Endothelial cell of umbilical vein (primary cell): Measurements from ENCODE around the gene CFAP161. TPM values are rescaled to one million over a fixed set of nuclear protein-coding genes. Genes with fewer than 3 reads are reported as not detected.

ENCODE experiments used
- BruUV-seq: library from RNA; stranded (reverse); fragments of 400-500 nt; replicated peaks from 2 replicates; lab custom pipeline; 2021; lab: Mats Ljungman, UMichigan
- CTCF ChIA-PET: fragments of 300-600, 350-600 bp; sonication (Branson Sonifier 250); formaldehyde crosslinking; loops from one replicate; lab custom pipeline; 2021; ENCODE audit warnings: antibody characterized with exemption, inconsistent platforms; lab: Charles Lee
- POLR2A ChIA-PET: fragments of 300-600, 350-600 bp; sonication (Branson Sonifier 250); formaldehyde crosslinking; loops from one replicate; lab custom pipeline; 2021; ENCODE audit warnings: antibody characterized with exemption, inconsistent platforms; lab: Charles Lee
- DNase-seq: peaks from one replicate; pipeline ENCODE4 v3.0.0-alpha.2; 2011; ENCODE audit warnings: low read depth, low spot score
- FAIRE-seq: peaks from 2 replicates; lab custom pipeline; 2011; peaks lifted over from hg19 to GRCh38; lab: Jason Lieb, UNC
- H2AFZ ChIP-seq: 2 replicates; pipeline ENCODE4 v1.6.0; 2012; ENCODE audit warnings: low read depth, low read length, control low read depth, inconsistent platforms
- H3K27ac ChIP-seq: 2 replicates; pipeline ENCODE4 v1.5.1; 2011; ENCODE audit warnings: low read depth, mild to moderate bottlenecking, control low read depth, low read length, moderate library complexity; ENCODE audit not compliant: insufficient read depth
- H3K27me3 ChIP-seq, 2 experiments: 2 replicates each; pipeline versions ENCODE4 v1.6.0 to v1.6.1; 2011; ENCODE audit warnings: low read length in 2 of 2, mixed read lengths in 1 of 2; ENCODE audit not compliant: control insufficient read depth in 2 of 2, insufficient read depth in 2 of 2
- H3K36me3 ChIP-seq, 2 experiments: 2 replicates in 1 of 2; 3 replicates in 1 of 2; pipeline ENCODE4 v1.5.1; 2011; ENCODE audit warnings: low read length in 2 of 2, mild to moderate bottlenecking in 1 of 2, moderate library complexity in 1 of 2; ENCODE audit not compliant: control insufficient read depth in 2 of 2, insufficient read depth in 2 of 2; ENCODE audit errors: extremely low read depth in 1 of 2
- H3K4me1 ChIP-seq: 3 replicates; pipeline ENCODE4 v1.5.1; 2011; ENCODE audit warnings: mild to moderate bottlenecking, low read length; ENCODE audit not compliant: control insufficient read depth, insufficient read depth; ENCODE audit errors: extremely low read depth
- H3K4me2 ChIP-seq: 2 replicates; pipeline ENCODE4 v1.6.1; 2011; ENCODE audit warnings: low read length, control low read depth, mixed read lengths; ENCODE audit not compliant: insufficient read depth
- H3K4me3 ChIP-seq, 3 experiments: fragments of 200-600 bp in 1 of 3; sonication (generic), shearing (Covaris generic) in 1 of 3; replicated peaks in 1 of 3; 2 replicates each; pipeline ENCODE4 v1.5.1; 2011 to 2016; ENCODE audit warnings: control low read depth in 3 of 3, low read length in 3 of 3, mild to moderate bottlenecking in 2 of 3, inconsistent platforms in 1 of 3, low read depth in 1 of 3, moderate library complexity in 1 of 3; ENCODE audit not compliant: insufficient read depth in 1 of 3
- H3K79me2 ChIP-seq: 2 replicates; pipeline ENCODE4 v1.6.0; 2012; ENCODE audit warnings: low read length, inconsistent platforms; ENCODE audit not compliant: control insufficient read depth, insufficient read depth
- H3K9ac ChIP-seq: replicated peaks from 2 replicates; pipeline ENCODE3; 2011; ENCODE audit warnings: low read length, control low read depth; ENCODE audit not compliant: insufficient read depth; ENCODE audit errors: extremely low read depth
- H3K9me1 ChIP-seq: replicated peaks from 3 replicates; pipeline ENCODE4 v1.6.0; 2011; ENCODE audit warnings: mild to moderate bottlenecking, low read length; ENCODE audit not compliant: control insufficient read depth, insufficient read depth; ENCODE audit errors: extremely low read depth
- H3K9me3 ChIP-seq: replicated peaks from 2 replicates; pipeline ENCODE4 v1.5.1; 2012; ENCODE audit warnings: low read length, inconsistent platforms; ENCODE audit not compliant: control insufficient read depth, insufficient read depth
- H4K20me1 ChIP-seq: replicated peaks from 2 replicates; pipeline ENCODE3; 2011; ENCODE audit warnings: mild to moderate bottlenecking, low read length; ENCODE audit not compliant: control insufficient read depth, insufficient read depth; ENCODE audit errors: extremely low read depth
- CTCF ChIP-seq, 2 donors: IDR thresholded peaks; 1 replicate in 1 of 2; 2 replicates in 1 of 2; pipeline ENCODE4 v1.5.1; 2011; ENCODE audit warnings: low read length in 2 of 2, mild to moderate bottlenecking in 2 of 2, moderate library complexity in 2 of 2, control low read depth in 1 of 2, inconsistent platforms in 1 of 2, low read depth in 1 of 2; ENCODE audit not compliant: insufficient read depth in 1 of 2; ENCODE audit errors: extremely low read depth in 1 of 2
- EZH2 ChIP-seq: IDR thresholded peaks from 2 replicates; pipeline ENCODE4 v1.6.1; 2012; ENCODE audit warnings: borderline replicate concordance, low read depth, mild to moderate bottlenecking, moderate library complexity, low read length, inconsistent platforms; ENCODE audit not compliant: severe bottlenecking
- FOS ChIP-seq: IDR thresholded peaks from 2 replicates; pipeline ENCODE4 v1.6.1; 2011; ENCODE audit warnings: mild to moderate bottlenecking, low read length, moderate library complexity, borderline replicate concordance; ENCODE audit not compliant: insufficient read depth
- GATA2 ChIP-seq: IDR thresholded peaks from 2 replicates; pipeline ENCODE4 v1.7.0; 2011; ENCODE audit warnings: low read depth, mild to moderate bottlenecking, moderate library complexity, mixed read lengths, low read length; ENCODE audit not compliant: insufficient read length, insufficient read depth
- JUN ChIP-seq: IDR thresholded peaks from 2 replicates; pipeline ENCODE4 v1.6.1; 2011; ENCODE audit warnings: borderline replicate concordance, low read depth; ENCODE audit not compliant: insufficient read length, insufficient read depth
- MAX ChIP-seq: IDR thresholded peaks from 2 replicates; pipeline ENCODE4 v1.6.1; 2011; ENCODE audit not compliant: insufficient read depth, insufficient read length
- MYC ChIP-seq: IDR thresholded peaks from one replicate; pipeline ENCODE4 v1.6.1; 2011; ENCODE audit warnings: mild to moderate bottlenecking, low read depth, low read length
- POLR2A ChIP-seq: IDR thresholded peaks from 2 replicates; pipeline ENCODE4 v1.6.1; 2012; ENCODE audit warnings: low read depth, mild to moderate bottlenecking, control low read depth, low read length
- POLR2AphosphoS5 ChIP-seq: IDR thresholded peaks from 2 replicates; pipeline ENCODE4 v1.6.1; 2012; ENCODE audit warnings: low read depth, mild to moderate bottlenecking, control low read depth, low read length, moderate library complexity; ENCODE audit not compliant: insufficient read depth
- dilution Hi-C: fragments of 300-500 bp; cut with MboI; formaldehyde crosslinking; loops from one replicate; pipeline ENCODE4 v1.15.0; 2019; ENCODE audit warnings: low sequenced_read_pairs; ENCODE audit not compliant: extremely low pct_ligation_motif_present
- intact Hi-C: fragments of 100-400 bp; cut with micrococcal nuclease; formaldehyde crosslinking; loops from one replicate; pipeline ENCODE4 v1.10.0; 2022
- polyA plus RNA-seq, 4 experiments: library from polyadenylated mRNA; depleted of rRNA in 3 of 4; stranded (reverse) in 3 of 4; unstranded in 1 of 4; fragments of >200 nt; gene quantifications; 2 replicates each; pipeline versions ENCODE4 v1.2.1 to v1.2.3, GENCODE V29; 2011 to 2012; ENCODE audit warnings: missing spikeins in 1 of 4
- total RNA-seq: library from RNA; stranded (reverse); gene quantifications from 2 replicates; pipeline ENCODE4 v1.2.3, GENCODE V29; 2021

CFAP161 gene
- total and polyA plus RNA-seq, 2 donors (not counting 3 experiments of a cell fraction or from before 2014, with no cell fraction given): 0.08 TPM; not detected in 1

- no peak overlapping the region for H2AFZ ChIP-seq
- no peak overlapping the region for H3K4me2 ChIP-seq
- ChIA-PET CTCF (no interaction called here), POLR2A (no interaction called here)
- FAIRE-seq: no peak
- H3K36me3 ChIP-seq: no peaks in the 10 kb centered on the region
- H3K9me3 ChIP-seq: no peaks in the 10 kb centered on the region
- no peak overlapping the region for H3K4me3 ChIP-seq
- no peak for TF ChIP-seq POLR2AphosphoS5
- TF ChIP-seq FOS: no peak
- TF ChIP-seq JUN: no peak
- no peak for TF ChIP-seq EZH2
- no peak for TF ChIP-seq MAX
- TF ChIP-seq MYC: no peak
- no peak for TF ChIP-seq GATA2
- no peaks in the 10 kb centered on the region for H3K4me1 ChIP-seq
- intact Hi-C loops: no loop called here
- dilution Hi-C loops: no loop called here
- H4K20me1 ChIP-seq: no peaks in the 10 kb centered on the region
- no peak for DNase-seq
- no peaks in the 10 kb centered on the region for H3K27me3 ChIP-seq
- H3K79me2 ChIP-seq: no peaks in the 10 kb centered on the region
- BruUV-seq: no TSS peak
- no peak overlapping the region for H3K27ac ChIP-seq
- H3K9me1 ChIP-seq: no peaks in the 10 kb centered on the region
- no peak overlapping the region for H3K9ac ChIP-seq
Measured at GRCh38 chr15:81184188-81184587, 50.1 kb downstream of the CFAP161 start.

GRCh38 chr15:81185631-81186295, 51.7 kb downstream of the CFAP161 start:
- intact Hi-C loops: no loop called here
- POLR2A ChIA-PET: no interaction called here
- DNase-seq (no peak), FAIRE-seq (no peak)
- H3K27ac ChIP-seq: no peak overlapping the region
- no peaks in the 10 kb centered on the region for H3K79me2 ChIP-seq
- no peak for TF ChIP-seq POLR2AphosphoS5
- TF ChIP-seq JUN: no peak
- TF ChIP-seq POLR2A: no peak
- TF ChIP-seq FOS: no peak
- TF ChIP-seq EZH2: no peak
- TF ChIP-seq CTCF (IDR thresholded peaks at IDR 0.05; ENCODE audit: extremely low read depth in 1 of 2, insufficient read depth in 1 of 2, low read depth in 1 of 2, low read length in 2 of 2): no peak
- TF ChIP-seq MYC: no peak
- no peak for TF ChIP-seq GATA2
- TF ChIP-seq MAX: no peak
- no peak overlapping the region for H2AFZ ChIP-seq
- no TSS peak for BruUV-seq
- H3K9me3 ChIP-seq: no peaks in the 10 kb centered on the region
- no peak overlapping the region for H3K4me3 ChIP-seq
- H3K4me1 ChIP-seq: no peaks in the 10 kb centered on the region
- H3K9me1 ChIP-seq: no peaks in the 10 kb centered on the region
- no peaks in the 10 kb centered on the region for H3K27me3 ChIP-seq
- H3K36me3 ChIP-seq: no peaks in the 10 kb centered on the region
- no peaks in the 10 kb centered on the region for H4K20me1 ChIP-seq
- no peak overlapping the region for H3K9ac ChIP-seq
- dilution Hi-C loops: no loop called here
- H3K4me2 ChIP-seq: no peak overlapping the region
- CTCF ChIA-PET: no interaction called here
